IPS-NIHi11 (cell line): ENCODE results near the gene COPB1.

Source experiments
- DNase-seq: peaks from one replicate; pipeline ENCODE4 v3.0.0; 2012; ENCODE audit warnings: mixed read lengths, low spot score

The COPB1 gene

GRCh38 chr11:14435717-14436512, 63.7 kb downstream of the COPB1 start:
- no peak for DNase-seq

DNA sequence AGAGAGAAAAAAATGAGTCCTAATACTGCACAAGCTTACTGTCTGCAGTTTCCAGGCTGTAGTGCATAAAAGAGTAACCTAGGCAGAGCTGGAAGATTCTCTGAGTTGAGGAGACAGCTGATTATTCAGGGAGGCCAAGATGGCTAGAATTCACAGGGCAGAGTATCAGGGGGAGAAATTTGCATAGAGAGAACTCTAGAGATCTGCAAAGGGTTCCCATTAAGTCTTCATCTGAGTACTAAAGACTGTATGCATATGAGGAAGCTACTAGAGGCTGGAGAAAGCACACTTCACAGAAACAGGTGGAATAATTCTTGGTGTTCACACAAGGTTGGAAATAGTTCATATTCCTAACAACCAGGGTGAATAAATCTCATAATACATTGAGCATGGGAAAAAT, 74.0 kb downstream of the COPB1 start:
- no peak for DNase-seq

GRCh38 chr11:14424096-14424495, 75.5 kb downstream of the COPB1 start:
- DNase-seq = no peak

- no peak for DNase-seq
Observed at GRCh38 chr11:14423633-14424032, 76.0 kb downstream of the COPB1 start.

- DNase-seq = no peak
Observed at GRCh38 chr11:14422814-14423182, 76.8 kb downstream of the COPB1 start.

DNA sequence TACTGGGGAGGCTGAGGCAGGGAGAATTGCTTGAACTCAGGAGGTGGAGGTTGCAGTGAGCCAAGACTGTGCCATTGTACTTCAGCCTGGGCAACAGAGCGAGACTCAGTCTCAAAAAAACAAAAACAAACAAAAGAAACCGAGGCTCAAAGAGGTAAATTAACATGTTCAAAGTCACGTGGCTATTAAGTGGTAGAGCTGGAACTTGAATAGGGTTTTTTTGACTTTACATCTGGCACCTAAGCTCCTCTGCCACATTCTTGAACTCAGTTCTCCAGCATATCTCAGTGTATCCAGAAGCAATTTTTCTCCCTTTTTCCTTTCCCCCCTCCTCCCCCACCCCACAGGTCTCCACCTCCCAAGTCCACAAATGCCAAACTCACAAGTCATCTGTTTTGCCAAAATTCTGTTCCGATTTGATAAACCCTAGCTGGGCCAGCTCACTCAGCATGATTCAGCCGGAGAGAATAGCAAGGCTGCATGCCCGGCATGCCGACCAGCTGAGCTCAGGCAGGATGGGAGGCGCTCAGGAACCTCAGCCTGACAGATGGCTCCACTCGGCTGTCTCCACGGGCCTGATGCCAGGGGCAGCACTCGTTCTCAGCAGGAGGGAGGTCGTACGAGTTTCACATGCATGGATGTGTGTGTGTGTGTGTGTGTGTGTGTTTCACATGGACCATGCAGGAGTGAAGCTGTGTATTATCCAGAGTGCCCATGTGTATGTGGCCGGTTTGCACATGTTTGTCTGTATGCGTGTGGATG, 77.4 kb downstream of the COPB1 start:
- peak; percentile 82 for DNase-seq

- DNase-seq = no peak
Observed at GRCh38 chr11:14420223-14420622, 79.4 kb downstream of the COPB1 start.

DNA sequence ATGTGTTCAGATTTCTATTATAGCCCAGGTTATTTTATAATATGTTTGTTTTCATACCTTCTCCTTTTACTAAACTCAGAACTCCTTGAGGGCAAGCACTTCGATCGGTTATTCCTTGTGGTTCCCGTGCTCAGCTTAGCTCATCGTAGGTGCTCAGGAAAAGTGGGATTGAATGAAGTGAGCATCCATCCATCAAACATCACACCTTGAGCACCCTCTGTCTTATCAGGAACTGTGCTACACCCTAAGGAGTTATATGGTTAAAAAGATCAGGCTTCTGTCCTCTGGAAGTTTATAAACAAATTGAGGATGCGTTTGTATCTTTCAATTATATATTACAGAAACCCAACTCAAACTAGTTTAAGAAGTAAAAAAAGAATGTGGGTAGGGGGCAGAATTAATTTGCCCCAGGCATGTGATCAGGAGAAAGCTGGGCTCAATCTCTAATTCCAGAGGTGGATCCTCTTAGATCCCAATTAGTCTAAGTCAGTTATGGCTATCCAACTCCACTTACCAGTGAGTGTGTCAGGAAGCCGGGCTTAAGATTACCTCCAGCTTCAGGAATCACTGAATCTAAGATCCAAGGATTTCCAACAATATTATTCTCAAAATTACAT, 80.7 kb downstream of the COPB1 start:
- peak; percentile 53 for DNase-seq

- DNase-seq = no peak
Observed at GRCh38 chr11:14417617-14418374, 81.8 kb downstream of the COPB1 start.

DNA sequence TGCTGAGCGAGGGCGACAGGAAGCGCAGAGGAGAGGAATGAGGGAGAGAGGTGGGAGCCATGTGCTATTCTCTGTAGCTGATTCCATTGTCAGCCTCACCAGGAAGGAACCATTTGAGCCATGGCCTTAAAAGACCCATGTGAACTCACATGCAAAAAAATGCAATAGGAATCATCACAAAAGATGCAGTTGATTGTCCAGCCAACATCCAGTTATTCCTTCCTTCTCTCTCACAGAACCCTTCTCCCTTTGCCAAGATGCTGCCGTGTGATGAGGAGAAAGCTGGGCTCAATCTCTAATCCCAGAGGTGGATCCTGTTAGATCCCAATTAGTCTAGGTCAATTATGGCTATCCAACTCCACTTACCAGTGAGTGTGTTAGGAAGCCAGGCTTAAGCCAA, 82.4 kb downstream of the COPB1 start:
- DNase-seq = no peak

DNA sequence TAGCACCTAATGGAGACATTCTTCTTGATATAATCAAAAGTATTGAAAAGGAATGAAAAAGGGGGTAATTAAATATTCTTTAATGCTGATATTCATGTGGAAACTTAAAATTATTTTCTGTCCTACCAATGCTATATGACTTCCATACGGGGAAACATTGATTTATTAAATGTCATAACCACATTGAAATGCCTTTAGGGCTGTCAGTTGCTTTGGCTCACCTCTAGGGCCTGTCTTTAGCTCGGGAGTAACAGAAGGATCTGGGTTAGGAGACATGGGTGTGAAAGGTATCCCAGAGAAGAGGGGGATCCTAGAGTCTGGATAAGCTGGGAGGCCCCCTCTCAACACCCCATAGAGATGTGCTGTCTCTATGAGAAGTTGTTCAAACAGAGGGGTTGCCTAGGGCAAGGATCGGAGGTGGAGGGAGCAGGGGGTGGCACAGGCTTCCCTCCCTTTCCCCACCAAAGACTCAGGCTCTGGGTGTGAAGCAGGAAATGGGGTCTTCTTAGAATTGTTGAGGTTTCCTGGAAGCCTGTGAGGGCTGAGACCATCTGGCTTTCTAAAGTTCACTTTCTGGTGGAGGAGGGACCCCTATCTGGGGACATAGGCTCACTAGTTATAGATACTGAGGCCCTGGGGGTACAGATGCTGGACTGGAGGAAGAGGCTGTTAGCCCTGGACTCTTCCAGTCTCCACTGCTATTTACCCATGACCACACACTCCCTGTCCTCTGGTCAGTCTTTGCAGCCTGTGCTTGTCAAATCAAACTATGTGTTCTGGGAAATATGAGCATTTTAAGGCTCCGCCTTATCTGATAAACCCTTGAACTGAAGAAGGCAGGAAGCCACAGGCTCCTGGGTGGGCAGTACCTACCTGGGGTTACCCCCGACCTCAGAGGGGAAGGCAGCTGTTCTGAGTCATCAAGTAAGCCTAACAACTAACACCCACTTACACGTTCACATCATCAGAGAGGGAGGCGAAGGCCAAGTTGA, 84.8 kb downstream of the COPB1 start:
- DNase-seq = no peak

GRCh38 chr11:14413307-14414069, 86.1 kb downstream of the COPB1 start:
- peak; percentile 58 for DNase-seq

DNA sequence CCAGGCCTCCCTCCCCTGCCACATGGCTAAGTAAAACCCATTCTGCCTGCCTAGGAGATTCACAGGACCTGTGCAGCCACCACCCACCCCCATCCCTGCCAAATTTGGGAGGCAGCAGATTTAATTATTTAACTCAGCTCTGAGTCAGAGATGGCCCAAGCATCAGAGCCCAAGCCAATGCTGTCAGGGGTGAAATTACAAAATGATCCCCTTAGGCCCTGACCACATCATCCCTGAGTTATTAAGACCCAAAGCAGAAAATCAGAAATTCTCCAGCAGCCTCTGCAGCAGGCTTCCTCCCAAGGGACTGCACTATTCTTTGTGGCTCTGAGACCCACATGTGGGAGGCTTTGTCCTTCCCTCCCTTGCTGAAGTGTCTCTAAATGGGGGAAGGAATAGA, 87.8 kb downstream of the COPB1 start:
- no peak for DNase-seq

DNA sequence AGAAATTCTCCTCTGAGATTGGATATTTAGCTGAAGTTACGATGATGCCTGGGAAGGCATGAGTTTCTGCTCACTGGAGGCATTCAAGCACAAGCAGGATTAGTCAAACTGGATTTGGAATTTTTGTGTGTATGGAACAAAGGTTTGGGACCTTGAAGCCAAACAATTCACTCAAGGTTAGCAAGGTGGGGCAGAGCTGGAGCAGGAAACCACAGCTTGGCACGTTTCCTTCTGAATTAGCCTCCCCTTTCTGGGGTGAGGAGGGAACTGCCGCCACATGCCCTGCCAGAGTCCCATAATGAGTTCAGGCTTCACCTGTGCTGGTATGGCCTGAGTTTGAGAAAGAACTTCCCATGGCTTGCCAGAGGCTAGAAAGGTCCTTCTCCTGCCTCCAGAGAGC, 89.7 kb downstream of the COPB1 start:
- no peak for DNase-seq

DNA sequence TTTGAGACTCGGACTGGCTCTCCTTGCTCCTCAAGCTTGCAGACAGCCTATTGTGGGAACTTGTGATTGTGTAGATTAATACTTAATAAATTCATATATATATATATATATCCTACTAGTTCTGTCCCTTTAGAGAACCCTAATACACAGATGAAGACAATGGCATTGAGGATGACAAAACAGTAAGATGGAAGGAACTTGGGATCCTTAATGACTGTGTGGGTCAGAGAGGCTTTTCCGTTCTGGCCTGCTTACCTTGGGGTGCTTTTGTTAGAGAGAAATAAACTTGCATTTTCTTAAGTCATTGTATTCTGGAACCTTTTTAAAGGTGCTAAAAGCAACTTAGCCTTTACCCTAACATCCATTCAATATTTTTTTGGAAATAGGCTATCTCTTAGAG, 91.0 kb downstream of the COPB1 start:
- DNase-seq = no peak
